ENCODE data around the gene UNK. TPM values are rescaled to one million over a fixed set of nuclear protein-coding genes. Genes with fewer than 3 reads are reported as not detected.
A peak's percentile ranks its signal among the peaks of the same experiment; 100 is the strongest.

Gene UNK
- total RNA-seq, 2 experiments from 2014 or later = 33.7 to 36.1 TPM

DNA sequence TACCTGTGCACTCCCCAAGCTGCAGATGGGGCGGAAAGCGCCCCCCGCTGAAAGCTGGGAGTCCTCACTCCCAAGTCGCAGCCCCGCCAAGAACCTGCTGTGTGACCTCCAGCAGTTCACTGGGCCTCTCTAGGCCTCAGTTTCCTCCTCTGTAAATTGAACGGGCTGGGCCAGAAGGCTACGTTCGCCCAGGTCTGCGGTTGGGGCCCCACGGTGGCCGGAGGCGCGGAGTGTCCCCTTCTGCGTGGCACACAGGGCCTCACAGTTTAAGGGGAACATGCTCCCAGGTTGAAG is 20.2 kb upstream of the UNK start:
- peak overlapping the region; percentile 44 for H3K27ac Mint-ChIP-seq
- H3K4me1 Mint-ChIP-seq (ENCODE audit: low read depth) = peaks cover 16% of the 10 kb centered on the region
- H3K4me1 ChIP-seq (ENCODE audit: insufficient read depth, low read length) = peaks cover 24% of the 10 kb centered on the region
- peak overlapping the region; percentile 74 for H3K4me3 Mint-ChIP-seq
- peak overlapping the region; percentile 65 for H3K4me3 ChIP-seq (ENCODE audit: low read length)
- H3K9me3 ChIP-seq (ENCODE audit: control insufficient read depth in 1 of 2, insufficient read depth in 1 of 2, low read length in 2 of 2) = no peaks in the 10 kb centered on the region
- no peak overlapping the region for H3K27ac ChIP-seq (ENCODE audit: low read depth in 1 of 2, low read length in 2 of 2)
- ChIA-PET POLR2A (interaction anchor here (0.7 to 8.0 kb wide), 13 partner anchors 11 to 216 kb away, joined by 3 to 246 read pairs (median 7); partner anchors contain the start of genes RECQL5, SAP30BP, TRIM65 and UNC13D), CTCF (interaction anchor here (0.6 to 5.5 kb wide), 14 partner anchors 11 to 113 kb away, joined by 3 to 47 read pairs (median 10); partner anchors contain the start of genes UNK and WBP2)
- H3K36me3 ChIP-seq (ENCODE audit: insufficient read depth, low read length) = no peaks in the 10 kb centered on the region
- no peaks in the 10 kb centered on the region for H3K27me3 ChIP-seq (ENCODE audit: control insufficient read depth in 1 of 2, insufficient read depth in 2 of 2, low read length in 2 of 2)
- TF ChIP-seq, protein P1, sequence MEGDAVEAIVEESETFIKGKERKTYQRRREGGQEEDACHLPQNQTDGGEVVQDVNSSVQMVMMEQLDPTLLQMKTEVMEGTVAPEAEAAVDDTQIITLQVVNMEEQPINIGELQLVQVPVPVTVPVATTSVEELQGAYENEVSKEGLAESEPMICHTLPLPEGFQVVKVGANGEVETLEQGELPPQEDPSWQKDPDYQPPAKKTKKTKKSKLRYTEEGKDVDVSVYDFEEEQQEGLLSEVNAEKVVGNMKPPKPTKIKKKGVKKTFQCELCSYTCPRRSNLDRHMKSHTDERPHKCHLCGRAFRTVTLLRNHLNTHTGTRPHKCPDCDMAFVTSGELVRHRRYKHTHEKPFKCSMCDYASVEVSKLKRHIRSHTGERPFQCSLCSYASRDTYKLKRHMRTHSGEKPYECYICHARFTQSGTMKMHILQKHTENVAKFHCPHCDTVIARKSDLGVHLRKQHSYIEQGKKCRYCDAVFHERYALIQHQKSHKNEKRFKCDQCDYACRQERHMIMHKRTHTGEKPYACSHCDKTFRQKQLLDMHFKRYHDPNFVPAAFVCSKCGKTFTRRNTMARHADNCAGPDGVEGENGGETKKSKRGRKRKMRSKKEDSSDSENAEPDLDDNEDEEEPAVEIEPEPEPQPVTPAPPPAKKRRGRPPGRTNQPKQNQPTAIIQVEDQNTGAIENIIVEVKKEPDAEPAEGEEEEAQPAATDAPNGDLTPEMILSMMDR (IDR thresholded peaks at IDR 0.05) = peak; percentile 57
- no peaks in the 10 kb centered on the region for H3K36me3 Mint-ChIP-seq (ENCODE audit: low read depth)
- H3K27me3 Mint-ChIP-seq = no peaks in the 10 kb centered on the region
- no peak for DNase-seq
- no peak for ATAC-seq (ENCODE audit: poor library complexity)
- intact Hi-C loops (cut with DNase I, micrococcal nuclease) = loop anchor here (2.0 to 5.0 kb wide), 4 partner anchors 14 to 243 kb away; partner anchors contain the start of gene MRPL38 (in 1 of the 2)
- no peaks in the 10 kb centered on the region for H3K9me3 Mint-ChIP-seq

DNA sequence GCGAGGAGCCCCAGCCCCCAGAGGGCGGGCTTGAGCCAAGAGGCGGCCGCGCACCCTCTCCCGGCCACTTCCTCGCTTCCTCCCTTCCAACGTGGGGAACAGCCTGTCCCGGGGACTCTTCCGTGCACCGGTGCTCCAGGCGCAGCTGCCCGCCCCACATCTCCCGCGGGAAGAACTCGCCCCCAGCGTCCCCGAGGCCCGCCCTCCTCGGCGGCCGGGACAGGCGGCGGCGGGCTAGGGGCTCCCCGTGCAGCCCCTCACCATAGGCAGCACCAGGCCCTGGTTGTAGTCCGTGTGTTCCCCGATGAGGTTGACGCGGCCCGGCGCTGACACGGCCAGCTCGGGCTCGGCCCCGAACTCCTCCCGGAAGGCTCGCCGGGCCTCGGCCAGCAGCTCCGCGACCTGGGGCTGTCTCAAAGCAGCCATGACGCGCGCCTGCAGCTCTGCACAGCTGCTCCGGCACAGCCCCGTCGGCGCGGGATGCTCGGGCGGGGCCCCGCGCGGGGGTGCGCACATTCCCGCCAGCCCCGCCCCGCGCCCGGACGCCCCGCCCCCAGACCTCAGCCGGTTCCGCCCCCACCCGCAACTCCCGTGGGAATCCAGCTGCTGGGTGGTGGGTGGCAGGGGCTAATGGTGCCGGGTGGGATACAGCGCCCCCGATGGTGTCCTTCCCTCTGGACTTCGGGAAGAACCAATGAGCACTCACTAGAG is 19.7 kb upstream of the UNK start, which contains the start of gene GALK1:
TSS of gene GALK1 (minus strand) at position 482 of the 711 bp plus-strand sequence. CDS start at position 426, 56 bp downstream.
- peak within 1 kb of the TSS; percentile 74 for H3K4me3 Mint-ChIP-seq
- Histone ChIP-seq H3K27ac (ENCODE audit: low read depth in 1 of 2, low read length in 2 of 2) (no peak within 1 kb of the TSS), H3K9me3 (ENCODE audit: control insufficient read depth in 1 of 2, insufficient read depth in 1 of 2, low read length in 2 of 2) (no peaks in the 10 kb centered on the region), H3K36me3 (ENCODE audit: insufficient read depth, low read length) (no peaks in the 10 kb centered on the region), H3K27me3 (ENCODE audit: control insufficient read depth in 1 of 2, insufficient read depth in 2 of 2, low read length in 2 of 2) (no peaks in the 10 kb centered on the region), H3K4me1 (ENCODE audit: insufficient read depth, low read length) (peaks cover 24% of the 10 kb centered on the region), H3K4me3 (ENCODE audit: low read length) (peak within 1 kb of the TSS; percentile 65)
- intact Hi-C loops (cut with DNase I, micrococcal nuclease) = loop anchor here (2.0 to 5.0 kb wide), 5 partner anchors 14 to 242 kb away; partner anchors contain the start of gene MRPL38 (in 1 of the 2)
- no peaks in the 10 kb centered on the region for H3K9me3 Mint-ChIP-seq
- ATAC-seq (ENCODE audit: poor library complexity) (peak; percentile 95), DNase-seq (peak; percentile 58 to 89 (median 70))
- H3K27ac Mint-ChIP-seq = peak within 1 kb of the TSS; percentile 44
- peaks cover 16% of the 10 kb centered on the region for H3K4me1 Mint-ChIP-seq (ENCODE audit: low read depth)
- CTCF ChIA-PET = interaction anchor here (0.8 to 5.5 kb wide), 16 partner anchors 11 to 113 kb away, joined by 3 to 47 read pairs (median 6); partner anchors contain the start of genes UNK and WBP2
- TF ChIP-seq, protein P1 (IDR thresholded peaks at IDR 0.05) = peak; percentile 27
- POLR2A ChIA-PET = interaction anchor here (0.8 to 8.0 kb wide), 14 partner anchors 11 to 589 kb away, joined by 3 to 246 read pairs (median 6); partner anchors contain the start of genes PRPSAP1, TRIM65, UNC13D and UNK
- H3K36me3 Mint-ChIP-seq (ENCODE audit: low read depth) = no peaks in the 10 kb centered on the region
- no peaks in the 10 kb centered on the region for H3K27me3 Mint-ChIP-seq

DNA sequence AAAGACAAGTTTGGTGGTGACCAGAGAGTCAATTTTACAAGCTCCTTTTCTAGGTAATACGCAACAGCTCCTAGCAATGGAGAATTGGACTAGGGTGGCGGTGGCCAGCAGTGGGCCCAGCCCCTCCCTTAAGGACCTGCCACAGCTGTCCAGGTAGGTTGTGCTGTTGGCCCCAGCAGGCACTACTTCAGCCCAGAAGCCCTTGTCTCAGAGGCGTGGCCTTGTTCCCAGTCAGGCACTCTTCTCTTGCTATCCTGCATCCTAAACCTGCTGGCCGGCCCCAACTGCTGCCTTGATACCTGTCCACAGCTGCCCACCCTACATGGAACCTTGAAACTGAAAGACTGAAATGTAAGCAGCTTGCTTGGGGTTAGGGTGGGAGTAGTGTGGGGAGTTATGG is 18.6 kb upstream of the UNK start:
- POLR2A ChIA-PET = interaction anchor here (1.4 to 8.0 kb wide), 5 partner anchors 10 to 65 kb away, joined by 3 to 246 read pairs (median 22); partner anchors contain the start of gene UNK
- Mint-ChIP-seq H3K4me3 (peak overlapping the region; percentile 52), H3K27ac (peak overlapping the region; percentile 20), H3K9me3 (no peaks in the 10 kb centered on the region), H3K36me3 (ENCODE audit: low read depth) (no peaks in the 10 kb centered on the region), H3K27me3 (no peaks in the 10 kb centered on the region), H3K4me1 (ENCODE audit: low read depth) (peaks cover 16% of the 10 kb centered on the region)
- intact Hi-C loops (cut with DNase I, micrococcal nuclease) = loop anchor here (2.0 to 5.0 kb wide), 3 partner anchors 13 to 61 kb away; a partner anchor contains a TSS
- Histone ChIP-seq H3K27me3 (ENCODE audit: control insufficient read depth in 1 of 2, insufficient read depth in 2 of 2, low read length in 2 of 2) (no peaks in the 10 kb centered on the region), H3K27ac (ENCODE audit: low read depth in 1 of 2, low read length in 2 of 2) (no peak overlapping the region), H3K4me1 (ENCODE audit: insufficient read depth, low read length) (peaks cover 24% of the 10 kb centered on the region), H3K4me3 (ENCODE audit: low read length) (no peak overlapping the region), H3K9me3 (ENCODE audit: control insufficient read depth in 1 of 2, insufficient read depth in 1 of 2, low read length in 2 of 2) (no peaks in the 10 kb centered on the region), H3K36me3 (ENCODE audit: insufficient read depth, low read length) (no peaks in the 10 kb centered on the region)
- DNase-seq (peak in 1 of 14 experiments; percentile 42), ATAC-seq (ENCODE audit: poor library complexity) (no peak)
- TF ChIP-seq, protein P1 (IDR thresholded peaks at IDR 0.05) = no peak
- CTCF ChIA-PET = interaction anchor here (1.1 to 5.5 kb wide), 10 partner anchors 9 to 92 kb away, joined by 3 to 47 read pairs (median 10); partner anchors contain the start of genes UNK and WBP2

Measured in CD4-positive, alpha-beta T cell (primary cell).